PFSK-1 (cell line): ENCODE data around the gene GPM6B.

ENCODE experiments used
- FOXP2 ChIP-seq: optimal IDR thresholded peaks from 2 replicates; pipeline ENCODE3; 2011; ENCODE audit warnings: borderline replicate concordance, control low read depth, inconsistent platforms; ENCODE audit not compliant: insufficient read depth; ENCODE audit errors: extremely low read length, extremely low read depth
- POLR2AphosphoS5 ChIP-seq: IDR thresholded peaks from 2 replicates; pipeline ENCODE4 v1.6.1; 2012; ENCODE audit warnings: low read depth, mild to moderate bottlenecking, control low read depth, low read length, moderate library complexity
- SIN3A ChIP-seq: IDR thresholded peaks from 2 replicates; pipeline ENCODE4 v1.6.1; 2012; ENCODE audit warnings: mild to moderate bottlenecking, low read length, moderate library complexity, borderline replicate concordance; ENCODE audit not compliant: insufficient read depth
- TAF1 ChIP-seq: IDR thresholded peaks from 2 replicates; pipeline ENCODE4 v1.6.1; 2012; ENCODE audit warnings: low read length, control low read depth, borderline replicate concordance; ENCODE audit not compliant: insufficient read depth
- TF ChIP-seq, protein P1 (sequence below), 2 experiments: IDR thresholded peaks; 2 replicates each; pipeline versions ENCODE4 v1.6.1 to v1.8.0; 2011 to 2012; ENCODE audit warnings: low read depth in 2 of 2, low read length in 2 of 2, control low read depth in 1 of 2, inconsistent platforms in 1 of 2, mild to moderate bottlenecking in 1 of 2, moderate library complexity in 1 of 2; ENCODE audit not compliant: insufficient read depth in 1 of 2

The GPM6B gene

DNA sequence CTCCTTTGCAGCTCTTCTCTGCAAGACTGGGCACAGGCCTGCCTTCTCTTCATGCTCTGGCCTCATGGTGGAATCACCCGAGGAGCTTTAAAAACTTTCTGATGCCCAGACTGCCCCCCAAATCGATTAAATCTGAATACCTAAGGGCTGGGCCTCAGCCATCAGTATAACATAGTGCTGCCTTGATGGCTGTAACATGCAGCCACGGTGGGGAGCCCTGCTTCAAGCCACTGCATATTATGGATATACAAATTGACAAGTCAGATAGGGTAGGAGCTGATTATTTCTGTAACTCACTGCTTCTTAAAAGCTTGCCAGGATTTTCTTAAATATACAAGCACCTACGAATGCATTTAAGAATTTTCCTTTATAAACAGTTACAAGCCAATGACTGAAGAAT is 40.5 kb downstream of the GPM6B start:
- TF ChIP-seq FOXP2 (no peak), SIN3A (no peak)

DNA sequence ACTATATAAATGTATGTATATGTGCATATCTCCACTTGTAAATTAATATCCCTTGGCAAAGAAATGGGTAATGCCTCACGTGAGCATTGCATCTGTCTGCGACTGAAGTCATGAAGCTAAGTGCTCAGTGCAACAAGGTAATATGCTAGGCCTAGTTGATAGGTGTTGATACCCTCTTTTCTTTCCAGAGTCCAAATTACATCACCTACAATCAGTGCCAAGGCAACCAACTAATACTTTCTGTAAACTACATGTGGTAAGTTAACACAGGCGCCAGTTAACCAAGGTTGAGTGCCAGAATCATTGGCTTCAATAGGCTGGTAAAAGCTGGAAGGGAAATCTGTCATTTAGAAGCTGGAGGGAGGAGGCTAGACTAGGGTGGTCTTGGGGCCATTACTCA is 41.1 kb downstream of the GPM6B start:
- TF ChIP-seq, protein P1, sequence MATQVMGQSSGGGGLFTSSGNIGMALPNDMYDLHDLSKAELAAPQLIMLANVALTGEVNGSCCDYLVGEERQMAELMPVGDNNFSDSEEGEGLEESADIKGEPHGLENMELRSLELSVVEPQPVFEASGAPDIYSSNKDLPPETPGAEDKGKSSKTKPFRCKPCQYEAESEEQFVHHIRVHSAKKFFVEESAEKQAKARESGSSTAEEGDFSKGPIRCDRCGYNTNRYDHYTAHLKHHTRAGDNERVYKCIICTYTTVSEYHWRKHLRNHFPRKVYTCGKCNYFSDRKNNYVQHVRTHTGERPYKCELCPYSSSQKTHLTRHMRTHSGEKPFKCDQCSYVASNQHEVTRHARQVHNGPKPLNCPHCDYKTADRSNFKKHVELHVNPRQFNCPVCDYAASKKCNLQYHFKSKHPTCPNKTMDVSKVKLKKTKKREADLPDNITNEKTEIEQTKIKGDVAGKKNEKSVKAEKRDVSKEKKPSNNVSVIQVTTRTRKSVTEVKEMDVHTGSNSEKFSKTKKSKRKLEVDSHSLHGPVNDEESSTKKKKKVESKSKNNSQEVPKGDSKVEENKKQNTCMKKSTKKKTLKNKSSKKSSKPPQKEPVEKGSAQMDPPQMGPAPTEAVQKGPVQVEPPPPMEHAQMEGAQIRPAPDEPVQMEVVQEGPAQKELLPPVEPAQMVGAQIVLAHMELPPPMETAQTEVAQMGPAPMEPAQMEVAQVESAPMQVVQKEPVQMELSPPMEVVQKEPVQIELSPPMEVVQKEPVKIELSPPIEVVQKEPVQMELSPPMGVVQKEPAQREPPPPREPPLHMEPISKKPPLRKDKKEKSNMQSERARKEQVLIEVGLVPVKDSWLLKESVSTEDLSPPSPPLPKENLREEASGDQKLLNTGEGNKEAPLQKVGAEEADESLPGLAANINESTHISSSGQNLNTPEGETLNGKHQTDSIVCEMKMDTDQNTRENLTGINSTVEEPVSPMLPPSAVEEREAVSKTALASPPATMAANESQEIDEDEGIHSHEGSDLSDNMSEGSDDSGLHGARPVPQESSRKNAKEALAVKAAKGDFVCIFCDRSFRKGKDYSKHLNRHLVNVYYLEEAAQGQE (IDR thresholded peaks at IDR 0.05; ENCODE audit: insufficient read depth in 1 of 2, low read depth in 2 of 2, low read length in 2 of 2) = no peak
- TF ChIP-seq POLR2AphosphoS5 (no peak), SIN3A (no peak), FOXP2 (no peak), TAF1 (no peak)

DNA sequence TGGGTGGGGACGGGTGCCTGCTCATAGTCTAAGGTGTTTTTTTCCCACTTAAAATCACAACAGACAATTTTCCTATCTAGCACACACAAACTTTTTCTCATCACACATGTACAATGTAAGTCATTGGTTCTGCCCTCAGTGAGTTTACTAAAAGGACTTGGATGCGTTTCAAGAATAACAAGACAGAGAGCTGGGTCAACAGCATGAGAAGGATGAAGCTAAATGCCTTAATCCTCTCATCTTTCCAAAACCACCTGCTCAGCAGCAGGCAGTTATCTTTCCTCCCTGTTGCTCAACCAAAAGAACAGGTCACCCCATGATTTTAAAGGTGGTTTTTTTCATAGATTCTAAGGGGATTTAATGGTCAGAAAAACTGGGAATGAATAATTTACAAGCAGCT is 42.2 kb downstream of the GPM6B start:
- TF ChIP-seq TAF1 (no peak), FOXP2 (no peak), POLR2AphosphoS5 (no peak), SIN3A (no peak)
- TF ChIP-seq, protein P1 (IDR thresholded peaks at IDR 0.05; ENCODE audit: insufficient read depth in 1 of 2, low read depth in 2 of 2, low read length in 2 of 2) = no peak

DNA sequence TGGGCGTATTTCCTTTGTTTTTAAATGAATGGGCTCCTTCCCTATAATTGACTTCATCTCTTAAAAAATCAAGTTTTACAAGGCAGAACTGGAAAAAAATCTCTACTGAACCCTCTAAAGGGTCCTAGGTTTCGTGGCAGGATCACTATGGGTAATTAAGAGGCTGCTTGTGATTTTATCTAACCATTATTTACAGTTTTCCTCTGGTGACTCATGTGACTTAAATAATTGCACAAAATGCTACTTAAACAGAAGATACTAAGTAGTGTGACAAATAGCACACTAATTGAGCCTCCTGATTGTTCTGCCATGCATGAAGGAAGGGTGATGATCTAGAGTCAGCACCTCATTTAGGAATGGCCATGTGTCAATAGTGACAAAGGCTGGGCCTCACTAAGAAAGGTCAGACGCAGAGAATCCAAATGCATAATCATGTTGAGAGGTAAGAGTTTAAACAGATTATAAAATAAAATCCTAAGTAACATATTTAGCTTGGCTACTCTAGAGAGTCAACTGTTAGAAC is 46.8 kb downstream of the GPM6B start:
- TF ChIP-seq SIN3A = no peak

DNA sequence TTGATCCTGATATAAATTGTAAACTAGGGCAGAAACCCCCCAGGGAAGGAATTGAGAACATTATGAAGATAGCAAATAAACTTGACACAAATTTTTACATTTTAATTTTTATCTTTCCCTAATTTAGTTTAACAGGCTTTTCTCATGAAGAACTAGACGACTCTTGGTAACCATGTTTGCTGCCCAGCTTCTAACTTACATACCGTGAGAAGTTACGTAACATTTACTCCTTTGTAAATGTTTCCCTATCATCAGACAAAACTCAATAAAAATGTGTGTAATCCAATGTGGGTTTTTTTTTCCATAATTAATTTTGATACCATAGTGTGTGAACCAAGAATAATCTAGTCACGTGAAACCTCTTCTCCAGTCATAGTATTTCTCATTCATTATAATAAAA is 48.0 kb downstream of the GPM6B start:
- no peak for TF ChIP-seq SIN3A
- TF ChIP-seq POLR2AphosphoS5 = no peak
- TF ChIP-seq, protein P1 (IDR thresholded peaks at IDR 0.05; ENCODE audit: insufficient read depth in 1 of 2, low read depth in 2 of 2, low read length in 2 of 2) = no peak
- TF ChIP-seq TAF1 = no peak
- no peak for TF ChIP-seq FOXP2

DNA sequence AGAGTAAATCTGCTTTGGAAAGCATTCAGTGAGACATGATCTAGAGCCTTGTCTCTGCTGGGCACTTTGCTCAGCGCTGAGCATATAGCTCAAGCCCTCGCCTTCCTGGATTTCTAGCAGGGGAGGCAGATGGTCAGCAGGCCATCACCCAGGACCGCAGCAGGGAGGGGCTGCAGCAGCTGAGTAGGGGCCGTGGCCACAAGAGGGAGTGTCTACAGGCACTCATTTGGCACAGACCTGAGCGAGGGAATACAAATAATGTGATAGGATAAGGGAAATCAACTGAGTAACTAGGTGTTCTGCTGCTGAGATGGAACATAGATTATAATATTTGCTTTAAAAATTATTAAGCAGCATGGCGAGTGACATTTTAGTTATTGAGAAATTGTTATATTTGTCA is 52.1 kb downstream of the GPM6B start:
- TF ChIP-seq, protein P1 (IDR thresholded peaks at IDR 0.05; ENCODE audit: insufficient read depth in 1 of 2, low read depth in 2 of 2, low read length in 2 of 2) = no peak
- no peak for TF ChIP-seq FOXP2
- no peak for TF ChIP-seq TAF1
